Measurements from ENCODE around the gene GPX4. TPM values are rescaled to one million over a fixed set of nuclear protein-coding genes. Genes with fewer than 3 reads are reported as not detected.

The GPX4 gene
- polyA plus RNA-seq, 3 donors, result 459 to 508 (median 493) TPM

GRCh38 chr19:1110809-1111640 lies 7.2 kb downstream of the GPX4 start:
- peaks cover 13% of the 10 kb centered on the region for H3K4me1 Mint-ChIP-seq
- peaks cover 3% of the 10 kb centered on the region for H3K79me2 ChIP-seq (ENCODE audit: insufficient read depth, low read length)
- no peak overlapping the region for H3K27ac ChIP-seq (ENCODE audit: low read depth in 1 of 2, low read length in 2 of 2)
- peaks cover 61 to 79% of the 10 kb centered on the region in 2 donors for H3K36me3 ChIP-seq (replicated peaks in 1 of 2; ENCODE audit: control insufficient read depth in 1 of 2, insufficient read depth in 2 of 2, low read length in 2 of 2)
- no peak for TF ChIP-seq CTCF (IDR thresholded peaks at IDR 0.05)
- H3K4me1 ChIP-seq (ENCODE audit: control insufficient read depth in 1 of 2, insufficient read depth in 2 of 2, low read length in 2 of 2), result peaks cover 19 to 33% of the 10 kb centered on the region in 2 donors
- H4K20me1 ChIP-seq (ENCODE audit: insufficient read depth, low read length), result peaks cover 86% of the 10 kb centered on the region
- intact Hi-C loops (cut with micrococcal nuclease), result loop anchor here (5.0 kb wide), 2 partner anchors 81 to 131 kb away; partner anchors contain the start of gene ATP5F1D (in 1 of the 2)
- H3K27ac Mint-ChIP-seq, result no peak overlapping the region
- H3K36me3 Mint-ChIP-seq, result peaks cover 17 to 62% of the 10 kb centered on the region in 2 donors
- 86% methylated on average over 9 of the region's 18 CpGs for WGBS (ENCODE audit: insufficient coverage)
- H3K27me3 Mint-ChIP-seq (ENCODE audit: low read depth in 3 of 3), result no peaks in the 10 kb centered on the region
- H3K9me3 ChIP-seq (replicated peaks in 1 of 2; ENCODE audit: control insufficient read depth in 1 of 2, insufficient read depth in 1 of 2, low read length in 2 of 2), result no peaks in the 10 kb centered on the region
- no peaks in the 10 kb centered on the region for H3K27me3 ChIP-seq (ENCODE audit: control insufficient read depth in 2 of 2, insufficient read depth in 2 of 2, low read length in 2 of 2)
- no peak overlapping the region for H3K4me2 ChIP-seq (replicated peaks; ENCODE audit: extremely low read depth, low read length, poor library complexity, severe bottlenecking)
- H3K9me3 Mint-ChIP-seq, result no peaks in the 10 kb centered on the region
- no peak overlapping the region for H3K4me3 Mint-ChIP-seq
- no peak for DNase-seq
- no peak overlapping the region for H3K9ac ChIP-seq (ENCODE audit: insufficient read depth, low read length, poor library complexity, severe bottlenecking)
- H2AFZ ChIP-seq (ENCODE audit: insufficient read depth, low read depth, low read length, poor library complexity, severe bottlenecking), result no peak overlapping the region
- no peak overlapping the region for H3K4me3 ChIP-seq (replicated peaks in 1 of 3; ENCODE audit: low read depth in 2 of 3, low read length in 3 of 3)

- TF ChIP-seq CTCF (IDR thresholded peaks at IDR 0.05), result no peak
- H2AFZ ChIP-seq (ENCODE audit: insufficient read depth, low read depth, low read length, poor library complexity, severe bottlenecking), result no peak overlapping the region
- no peaks in the 10 kb centered on the region for H3K9me3 Mint-ChIP-seq
- no peak overlapping the region for H3K9ac ChIP-seq (ENCODE audit: insufficient read depth, low read length, poor library complexity, severe bottlenecking)
- no peak overlapping the region for H3K4me3 Mint-ChIP-seq
- H3K27ac ChIP-seq (ENCODE audit: low read depth in 1 of 2, low read length in 2 of 2), result no peak overlapping the region
- H3K27me3 Mint-ChIP-seq (ENCODE audit: low read depth in 3 of 3), result no peaks in the 10 kb centered on the region
- H3K4me2 ChIP-seq (replicated peaks; ENCODE audit: extremely low read depth, low read length, poor library complexity, severe bottlenecking), result no peak overlapping the region
- no peaks in the 10 kb centered on the region for H3K27me3 ChIP-seq (ENCODE audit: control insufficient read depth in 2 of 2, insufficient read depth in 2 of 2, low read length in 2 of 2)
- H3K79me2 ChIP-seq (ENCODE audit: insufficient read depth, low read length), result no peaks in the 10 kb centered on the region
- intact Hi-C loops (cut with micrococcal nuclease), result loop anchor here (5.0 kb wide), 2 partner anchors 81 to 131 kb away; partner anchors contain the start of gene ATP5F1D (in 1 of the 2)
- no peaks in the 10 kb centered on the region for H3K9me3 ChIP-seq (replicated peaks in 1 of 2; ENCODE audit: control insufficient read depth in 1 of 2, insufficient read depth in 1 of 2, low read length in 2 of 2)
- H3K4me1 Mint-ChIP-seq, result peaks cover 9% of the 10 kb centered on the region
- H3K27ac Mint-ChIP-seq, result no peak overlapping the region
- H3K36me3 Mint-ChIP-seq, result peaks cover 15 to 62% of the 10 kb centered on the region in 2 donors
- no peak for DNase-seq
- WGBS (ENCODE audit: insufficient coverage), result 96% methylated on average over 9 of the region's 18 CpGs
- H4K20me1 ChIP-seq (ENCODE audit: insufficient read depth, low read length), result peaks cover 86% of the 10 kb centered on the region
- peaks cover 16 to 26% of the 10 kb centered on the region in 2 donors for H3K4me1 ChIP-seq (ENCODE audit: control insufficient read depth in 1 of 2, insufficient read depth in 2 of 2, low read length in 2 of 2)
- peaks cover 61 to 79% of the 10 kb centered on the region in 2 donors for H3K36me3 ChIP-seq (replicated peaks in 1 of 2; ENCODE audit: control insufficient read depth in 1 of 2, insufficient read depth in 2 of 2, low read length in 2 of 2)
- no peak overlapping the region for H3K4me3 ChIP-seq (replicated peaks in 1 of 3; ENCODE audit: low read depth in 2 of 3, low read length in 3 of 3)
Measured at GRCh38 chr19:1111641-1112267, 8.0 kb downstream of the GPX4 start.

Measured in CD14-positive monocyte (primary cell).